Loucy (cell line): ENCODE measurements around the gene PHLDA1.

Source experiments
- EZH2phosphoT487 ChIP-seq: fragments of 200-600 bp; IDR thresholded peaks from 2 replicates; pipeline ENCODE4 v1.6.1; 2018; ENCODE audit warnings: antibody characterized with exemption, mild to moderate bottlenecking, moderate library complexity, borderline replicate concordance
- TF ChIP-seq, protein P1 (sequence below): fragments of 200-600 bp; sonication (generic); conservative IDR thresholded peaks from 2 replicates; pipeline ENCODE4 v1.5.1; 2014; ENCODE audit warnings: mild to moderate bottlenecking, antibody characterized with exemption, low read length

DNA sequence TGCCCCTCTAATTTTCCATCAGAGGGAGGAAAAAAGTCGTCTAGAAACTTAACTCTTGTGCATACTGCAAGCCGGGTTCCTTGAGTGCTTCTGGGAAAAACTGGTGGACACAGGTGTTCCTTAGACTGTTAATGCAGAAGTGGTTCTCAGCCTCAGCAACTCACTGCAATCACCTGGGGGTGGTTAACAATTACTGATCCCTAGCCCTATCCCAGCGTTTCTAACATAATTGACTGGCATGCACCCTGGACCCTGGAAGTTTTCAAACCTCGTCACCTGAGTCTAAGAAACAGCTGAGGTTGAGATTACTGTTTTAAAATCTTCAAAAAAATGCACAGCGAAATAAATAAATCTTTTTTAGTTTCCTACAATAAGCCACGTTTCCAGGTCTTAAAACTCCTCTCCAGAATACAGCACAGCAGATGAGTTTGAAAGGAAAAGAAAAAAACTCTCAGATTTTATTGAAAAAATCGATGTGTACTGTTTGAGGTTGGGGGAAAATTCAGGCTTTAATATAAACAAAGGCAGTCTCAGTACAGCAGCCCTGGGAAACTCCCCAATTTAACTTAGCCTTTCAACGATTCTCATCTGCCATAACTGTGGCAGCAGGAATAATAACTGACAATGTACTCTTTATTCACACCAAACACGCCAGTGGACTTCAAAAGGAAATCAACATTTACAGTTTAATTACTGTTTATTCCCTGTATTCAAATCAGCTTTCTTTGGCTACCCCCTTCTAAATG is 45.4 kb downstream of the PHLDA1 start:
- TF ChIP-seq, protein P1, sequence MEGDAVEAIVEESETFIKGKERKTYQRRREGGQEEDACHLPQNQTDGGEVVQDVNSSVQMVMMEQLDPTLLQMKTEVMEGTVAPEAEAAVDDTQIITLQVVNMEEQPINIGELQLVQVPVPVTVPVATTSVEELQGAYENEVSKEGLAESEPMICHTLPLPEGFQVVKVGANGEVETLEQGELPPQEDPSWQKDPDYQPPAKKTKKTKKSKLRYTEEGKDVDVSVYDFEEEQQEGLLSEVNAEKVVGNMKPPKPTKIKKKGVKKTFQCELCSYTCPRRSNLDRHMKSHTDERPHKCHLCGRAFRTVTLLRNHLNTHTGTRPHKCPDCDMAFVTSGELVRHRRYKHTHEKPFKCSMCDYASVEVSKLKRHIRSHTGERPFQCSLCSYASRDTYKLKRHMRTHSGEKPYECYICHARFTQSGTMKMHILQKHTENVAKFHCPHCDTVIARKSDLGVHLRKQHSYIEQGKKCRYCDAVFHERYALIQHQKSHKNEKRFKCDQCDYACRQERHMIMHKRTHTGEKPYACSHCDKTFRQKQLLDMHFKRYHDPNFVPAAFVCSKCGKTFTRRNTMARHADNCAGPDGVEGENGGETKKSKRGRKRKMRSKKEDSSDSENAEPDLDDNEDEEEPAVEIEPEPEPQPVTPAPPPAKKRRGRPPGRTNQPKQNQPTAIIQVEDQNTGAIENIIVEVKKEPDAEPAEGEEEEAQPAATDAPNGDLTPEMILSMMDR: no peak
- no peak for TF ChIP-seq EZH2phosphoT487
